ENCODE measurements around the gene AP5Z1. TPM values are rescaled to one million over a fixed set of nuclear protein-coding genes. Genes with fewer than 3 reads are reported as not detected.
"Not testable (repeated sequence)": the region's sequence is repeated elsewhere in the genome, so short reads cannot be mapped to it uniquely, and the experiment has no call there.

AP5Z1 gene
- total and polyA plus RNA-seq, 5 donors, result 10.5 to 17.3 (median 14.7) TPM

- DNase-seq (no peak), ATAC-seq (no peak)
- Histone ChIP-seq H3K4me1 (ENCODE audit: control insufficient read depth, insufficient read depth, low read length) (no peaks in the 10 kb centered on the region), H3K27me3 (ENCODE audit: control insufficient read depth, insufficient read depth) (no peaks in the 10 kb centered on the region), H3K9me3 (ENCODE audit: control insufficient read depth, low read length) (no peaks in the 10 kb centered on the region), H3K4me3 (ENCODE audit: low read length) (no peak overlapping the region), H3K27ac (ENCODE audit: low read length) (no peak overlapping the region)
- WGBS, result 88% methylated on average over 9 of the region's 9 CpGs
- intact Hi-C loops (cut with DNase I), result loop anchor here (5.0 to 10.0 kb wide), 5 partner anchors 86 to 288 kb away; partner anchors contain the start of gene RADIL (in 2 of the 4)
Observed at GRCh38 chr7:4796453-4796852, 21.0 kb downstream of the AP5Z1 start.

GRCh38 chr7:4797858-4798705 is 22.7 kb downstream of the AP5Z1 start:
- WGBS, result 36% methylated on average over 37 of the region's 37 CpGs
- H3K9me3 ChIP-seq (ENCODE audit: control insufficient read depth, low read length), result no peaks in the 10 kb centered on the region
- DNase-seq, result peak; percentile 67 to 88 (median 83)
- no peaks in the 10 kb centered on the region for H3K27me3 ChIP-seq (ENCODE audit: control insufficient read depth, insufficient read depth)
- peak; percentile 62 to 72 for ATAC-seq
- no peak overlapping the region for H3K4me3 ChIP-seq (ENCODE audit: low read length)
- H3K4me1 ChIP-seq (ENCODE audit: control insufficient read depth, insufficient read depth, low read length), result no peaks in the 10 kb centered on the region
- H3K27ac ChIP-seq (ENCODE audit: low read length), result no peak overlapping the region
- intact Hi-C loops (cut with DNase I), result loop anchor here (5.0 to 10.0 kb wide), 5 partner anchors 84 to 287 kb away; partner anchors contain the start of gene RADIL (in 2 of the 4)

- H3K9me3 ChIP-seq (ENCODE audit: control insufficient read depth, low read length), result no peaks in the 10 kb centered on the region
- H3K4me3 ChIP-seq (ENCODE audit: low read length), result no peak overlapping the region
- no peak overlapping the region for H3K27ac ChIP-seq (ENCODE audit: low read length)
- WGBS, result 63% methylated on average over 15 of the region's 15 CpGs
- no peaks in the 10 kb centered on the region for H3K4me1 ChIP-seq (ENCODE audit: control insufficient read depth, insufficient read depth, low read length)
- intact Hi-C loops (cut with DNase I), result loop anchor here (5.0 to 10.0 kb wide), 5 partner anchors 84 to 286 kb away; partner anchors contain the start of gene RADIL (in 2 of the 4)
- DNase-seq (peak in 1 of 3 donors; percentile 71), ATAC-seq (peak; percentile 19 to 53)
- no peaks in the 10 kb centered on the region for H3K27me3 ChIP-seq (ENCODE audit: control insufficient read depth, insufficient read depth)
Observed at GRCh38 chr7:4798706-4799235, 23.3 kb downstream of the AP5Z1 start.

- intact Hi-C loops (cut with DNase I), result loop anchor here (5.0 to 10.0 kb wide), 5 partner anchors 83 to 285 kb away; partner anchors contain the start of gene RADIL (in 2 of the 4)
- H3K27ac ChIP-seq (ENCODE audit: low read length), result no peak overlapping the region
- DNase-seq (peak; percentile 77 to 93 (median 90)), ATAC-seq (peak; percentile 65 to 75)
- H3K27me3 ChIP-seq (ENCODE audit: control insufficient read depth, insufficient read depth), result no peaks in the 10 kb centered on the region
- H3K4me3 ChIP-seq (ENCODE audit: low read length), result no peak overlapping the region
- H3K4me1 ChIP-seq (ENCODE audit: control insufficient read depth, insufficient read depth, low read length), result no peaks in the 10 kb centered on the region
- H3K9me3 ChIP-seq (ENCODE audit: control insufficient read depth, low read length), result no peaks in the 10 kb centered on the region
- whole genome bisulfite sequencing, result 71% methylated on average over 39 of the region's 39 CpGs
Observed at GRCh38 chr7:4799508-4800268, 24.3 kb downstream of the AP5Z1 start.

GRCh38 chr7:4800487-4800886 is 25.1 kb downstream of the AP5Z1 start:
- 84% methylated on average over 10 of the region's 10 CpGs for WGBS
- DNase-seq, result peak in 1 of 3 donors; percentile 50
- Histone ChIP-seq H3K4me3 (ENCODE audit: low read length) (no peak overlapping the region), H3K27me3 (ENCODE audit: control insufficient read depth, insufficient read depth) (no peaks in the 10 kb centered on the region), H3K9me3 (ENCODE audit: control insufficient read depth, low read length) (no peaks in the 10 kb centered on the region), H3K27ac (ENCODE audit: low read length) (no peak overlapping the region), H3K4me1 (ENCODE audit: control insufficient read depth, insufficient read depth, low read length) (no peaks in the 10 kb centered on the region)
- intact Hi-C loops (cut with DNase I), result no loop called here
- peak; percentile 2 for ATAC-seq

- DNase-seq, result peak in 2 of 3 donors; percentile 52 to 64
- Histone ChIP-seq H3K9me3 (ENCODE audit: control insufficient read depth, low read length) (no peaks in the 10 kb centered on the region), H3K4me1 (ENCODE audit: control insufficient read depth, insufficient read depth, low read length) (no peaks in the 10 kb centered on the region), H3K27ac (ENCODE audit: low read length) (no peak overlapping the region), H3K4me3 (ENCODE audit: low read length) (no peak overlapping the region), H3K27me3 (ENCODE audit: control insufficient read depth, insufficient read depth) (no peaks in the 10 kb centered on the region)
- no peak for ATAC-seq
- intact Hi-C loops (cut with DNase I), result no loop called here
- WGBS, result 89% methylated on average over 27 of the region's 27 CpGs
Observed at GRCh38 chr7:4800926-4801838, 25.8 kb downstream of the AP5Z1 start.

GRCh38 chr7:4801839-4802231 is 26.4 kb downstream of the AP5Z1 start:
- Histone ChIP-seq H3K9me3 (ENCODE audit: control insufficient read depth, low read length) (no peaks in the 10 kb centered on the region), H3K4me1 (ENCODE audit: control insufficient read depth, insufficient read depth, low read length) (no peaks in the 10 kb centered on the region), H3K4me3 (ENCODE audit: low read length) (no peak overlapping the region), H3K27me3 (ENCODE audit: control insufficient read depth, insufficient read depth) (no peaks in the 10 kb centered on the region), H3K27ac (ENCODE audit: low read length) (no peak overlapping the region)
- ATAC-seq, result no peak
- peak in 2 of 3 donors; percentile 52 to 63 for DNase-seq
- intact Hi-C loops (cut with DNase I), result no loop called here
- WGBS, result 89% methylated on average over 18 of the region's 18 CpGs

GRCh38 chr7:4802577-4802976 is 27.2 kb downstream of the AP5Z1 start:
- intact Hi-C loops (cut with DNase I); H3K4me1 ChIP-seq (ENCODE audit: control insufficient read depth, insufficient read depth, low read length); H3K4me3 ChIP-seq (ENCODE audit: low read length); H3K9me3 ChIP-seq (ENCODE audit: control insufficient read depth, low read length); DNase-seq; ATAC-seq; H3K27ac ChIP-seq (ENCODE audit: low read length); H3K27me3 ChIP-seq (ENCODE audit: control insufficient read depth, insufficient read depth): not testable (repeated sequence)
- 90% methylated on average over 23 of the region's 23 CpGs for WGBS

- no peaks in the 10 kb centered on the region for H3K4me1 ChIP-seq (ENCODE audit: control insufficient read depth, insufficient read depth, low read length)
- ATAC-seq (no peak), DNase-seq (peak in 2 of 3 donors; percentile 36 to 47)
- intact Hi-C loops (cut with DNase I), result no loop called here
- no peak overlapping the region for H3K4me3 ChIP-seq (ENCODE audit: low read length)
- no peaks in the 10 kb centered on the region for H3K9me3 ChIP-seq (ENCODE audit: control insufficient read depth, low read length)
- H3K27me3 ChIP-seq (ENCODE audit: control insufficient read depth, insufficient read depth), result no peaks in the 10 kb centered on the region
- 85% methylated on average over 41 of the region's 41 CpGs for WGBS
- H3K27ac ChIP-seq (ENCODE audit: low read length), result no peak overlapping the region
Observed at GRCh38 chr7:4803397-4804241, 28.2 kb downstream of the AP5Z1 start.

Measured in right cardiac atrium (tissue), 5 donors.